IPS-20b (cell line): ENCODE measurements around the gene DAB1.

ENCODE experiments used
- H3K27ac ChIP-seq: one replicate; pipeline ENCODE4 v1.5.1; 2013; ENCODE audit warnings: low read length
- H3K27me3 ChIP-seq: 2 replicates; pipeline ENCODE4 v1.6.1; 2013; ENCODE audit warnings: mild to moderate bottlenecking, low read length, inconsistent platforms; ENCODE audit not compliant: insufficient read depth
- H3K36me3 ChIP-seq: 2 replicates; pipeline ENCODE4 v1.6.1; 2013; ENCODE audit warnings: low read depth, mild to moderate bottlenecking, inconsistent platforms, low read length, moderate library complexity; ENCODE audit not compliant: insufficient read depth
- H3K4me1 ChIP-seq: 2 replicates; pipeline ENCODE4 v1.6.1; 2013; ENCODE audit warnings: mild to moderate bottlenecking, control low read depth, inconsistent platforms, low read length, moderate library complexity; ENCODE audit not compliant: insufficient read depth
- H3K4me3 ChIP-seq: 2 replicates; pipeline ENCODE4 v1.5.1; 2013; ENCODE audit warnings: mild to moderate bottlenecking, low read length, inconsistent platforms
- H3K9ac ChIP-seq: 2 replicates; pipeline ENCODE4 v1.6.1; 2013; ENCODE audit warnings: low read depth, mild to moderate bottlenecking, inconsistent platforms, low read length, moderate library complexity
- H3K9me3 ChIP-seq: 2 replicates; pipeline ENCODE4 v1.6.1; 2013; ENCODE audit warnings: mild to moderate bottlenecking, low read depth, low read length, inconsistent platforms; ENCODE audit not compliant: insufficient read depth

The DAB1 gene

DNA sequence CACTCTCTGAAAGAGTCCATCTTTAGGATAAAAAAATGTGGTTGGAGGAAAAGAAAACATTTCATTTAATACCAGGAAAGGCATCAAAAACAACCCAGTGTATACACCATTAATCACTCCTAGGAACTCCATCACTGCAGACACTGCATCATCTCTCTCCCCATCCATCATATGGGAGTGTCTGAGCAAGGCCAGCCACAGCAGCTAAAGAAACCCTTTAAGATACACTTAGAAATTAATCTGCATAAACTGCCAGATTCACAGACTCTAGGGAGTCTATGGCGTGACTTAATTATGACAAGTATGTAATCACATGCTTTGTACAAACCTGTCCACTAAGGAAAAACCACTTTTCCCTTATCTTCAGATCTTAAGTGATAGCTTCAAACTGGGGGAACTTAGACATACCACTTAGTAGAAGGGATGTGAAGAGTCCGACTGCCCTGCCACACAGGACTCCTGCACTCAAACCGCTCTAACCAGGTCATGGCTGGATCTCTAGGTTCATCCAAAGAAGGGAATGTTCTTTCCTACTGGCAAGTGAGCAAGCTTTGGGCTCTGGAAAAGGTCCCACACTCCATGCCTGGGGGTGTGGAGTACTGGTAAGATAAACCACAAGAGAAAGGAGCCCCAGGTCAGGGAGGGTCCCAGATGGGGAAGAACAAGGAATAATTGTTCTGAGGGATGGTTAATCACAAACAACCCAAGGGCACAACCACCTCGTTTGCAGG is 397.1 kb downstream of the DAB1 start:
- Histone ChIP-seq H3K4me1 (peaks cover 4% of the 10 kb centered on the region; the same call in 1 of the 2 replicates), H3K36me3 (no peaks in the 10 kb centered on the region), H3K4me3 (no peak overlapping the region), H3K9ac (no peak overlapping the region), H3K9me3 (peaks cover 15% of the 10 kb centered on the region), H3K27ac (no peak overlapping the region), H3K27me3 (no peaks in the 10 kb centered on the region)

GRCh38 chr1:57024855-57025254 is 399.0 kb downstream of the DAB1 start:
- no peak overlapping the region for H3K27ac ChIP-seq
- peaks cover 4% of the 10 kb centered on the region; the same call in 1 of the 2 replicates for H3K4me1 ChIP-seq

DNA sequence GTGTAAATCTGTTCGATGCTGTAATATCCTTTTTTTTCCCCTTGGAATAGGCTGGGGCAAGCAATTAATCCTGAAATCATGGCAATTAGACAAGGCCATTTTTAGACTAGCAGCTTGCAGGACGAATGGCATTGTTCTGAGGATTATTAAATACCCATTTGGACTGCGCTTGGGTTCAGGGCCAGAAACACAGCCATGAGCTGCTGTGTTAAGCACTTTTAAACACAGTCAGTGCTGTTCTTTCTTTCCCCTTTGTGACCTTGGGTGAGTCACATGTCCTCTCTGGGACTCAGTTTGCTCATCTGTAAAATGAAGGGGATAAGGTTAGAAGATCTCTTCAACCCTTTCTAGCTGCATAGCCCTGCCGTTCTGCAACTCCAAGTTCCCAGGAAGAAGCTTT is 399.4 kb downstream of the DAB1 start:
- peaks cover 13% of the 10 kb centered on the region for H3K9me3 ChIP-seq

More at GRCh38 chr1:57024855-57025254, 399.0 kb downstream of the DAB1 start:
- Histone ChIP-seq H3K9me3 (peaks cover 15% of the 10 kb centered on the region), H3K9ac (no peak overlapping the region), H3K36me3 (no peaks in the 10 kb centered on the region), H3K4me3 (no peak overlapping the region), H3K27me3 (no peaks in the 10 kb centered on the region)

GRCh38 chr1:57020216-57020615 is 403.6 kb downstream of the DAB1 start:
- Histone ChIP-seq H3K4me3 (no peak overlapping the region), H3K9ac (no peak overlapping the region), H3K36me3 (no peaks in the 10 kb centered on the region), H3K9me3 (no peaks in the 10 kb centered on the region), H3K27me3 (no peaks in the 10 kb centered on the region), H3K27ac (no peak overlapping the region), H3K4me1 (peaks cover 4% of the 10 kb centered on the region; the same call in 1 of the 2 replicates)

More for the DNA sequence above, 399.4 kb downstream of the DAB1 start:
- Histone ChIP-seq H3K27ac (no peak overlapping the region), H3K36me3 (no peaks in the 10 kb centered on the region), H3K4me1 (peaks cover 4% of the 10 kb centered on the region; the same call in 1 of the 2 replicates), H3K9ac (no peak overlapping the region), H3K4me3 (no peak overlapping the region), H3K27me3 (no peaks in the 10 kb centered on the region)

GRCh38 chr1:57019236-57019839 is 404.5 kb downstream of the DAB1 start:
- H3K4me3 ChIP-seq = no peak overlapping the region
- H3K27me3 ChIP-seq = no peaks in the 10 kb centered on the region
- H3K4me1 ChIP-seq = no peaks in the 10 kb centered on the region
- no peaks in the 10 kb centered on the region for H3K36me3 ChIP-seq
- no peaks in the 10 kb centered on the region for H3K9me3 ChIP-seq
- no peak overlapping the region for H3K9ac ChIP-seq
- no peak overlapping the region for H3K27ac ChIP-seq

GRCh38 chr1:57018119-57018518 is 405.7 kb downstream of the DAB1 start:
- Histone ChIP-seq H3K9me3 (no peaks in the 10 kb centered on the region), H3K4me1 (no peaks in the 10 kb centered on the region), H3K9ac (no peak overlapping the region), H3K27ac (no peak overlapping the region), H3K4me3 (no peak overlapping the region), H3K36me3 (no peaks in the 10 kb centered on the region), H3K27me3 (no peaks in the 10 kb centered on the region)

DNA sequence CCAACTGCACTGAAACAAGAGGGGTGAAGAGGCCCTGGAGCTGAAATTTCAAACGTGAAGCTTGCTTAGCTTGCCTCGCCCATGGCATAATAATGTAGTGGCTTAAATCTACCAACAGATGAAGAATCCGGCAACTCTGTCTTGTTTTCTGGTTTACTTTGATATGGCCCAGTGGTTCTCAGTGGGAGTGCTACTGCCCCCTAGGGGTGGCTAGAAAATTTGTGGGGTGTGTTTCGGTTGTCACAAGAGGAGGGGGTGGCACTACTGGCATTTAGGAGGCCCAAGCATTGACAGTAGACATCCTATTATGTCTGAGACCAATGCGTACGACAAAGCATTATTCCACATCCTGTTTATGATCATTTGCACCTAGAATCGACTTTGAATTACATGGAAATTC is 406.1 kb downstream of the DAB1 start:
- no peak overlapping the region for H3K9ac ChIP-seq
- no peak overlapping the region for H3K4me3 ChIP-seq
- H3K4me1 ChIP-seq = no peaks in the 10 kb centered on the region
- H3K9me3 ChIP-seq = no peaks in the 10 kb centered on the region
- no peaks in the 10 kb centered on the region for H3K36me3 ChIP-seq
- no peaks in the 10 kb centered on the region for H3K27me3 ChIP-seq
- H3K27ac ChIP-seq = no peak overlapping the region

GRCh38 chr1:57017200-57017599 is 406.7 kb downstream of the DAB1 start:
- H3K27ac ChIP-seq = no peak overlapping the region
- H3K4me3 ChIP-seq = no peak overlapping the region

GRCh38 chr1:57015071-57015470 is 408.8 kb downstream of the DAB1 start:
- Histone ChIP-seq H3K4me3 (no peak overlapping the region), H3K36me3 (no peaks in the 10 kb centered on the region), H3K9me3 (no peaks in the 10 kb centered on the region), H3K27me3 (no peaks in the 10 kb centered on the region), H3K4me1 (no peaks in the 10 kb centered on the region), H3K27ac (no peak overlapping the region), H3K9ac (no peak overlapping the region)

More at GRCh38 chr1:57017200-57017599, 406.7 kb downstream of the DAB1 start:
- no peaks in the 10 kb centered on the region for H3K4me1 ChIP-seq
- no peaks in the 10 kb centered on the region for H3K9me3 ChIP-seq
- H3K9ac ChIP-seq = no peak overlapping the region
- no peaks in the 10 kb centered on the region for H3K36me3 ChIP-seq
- H3K27me3 ChIP-seq = no peaks in the 10 kb centered on the region

- no peaks in the 10 kb centered on the region for H3K4me1 ChIP-seq
- no peaks in the 10 kb centered on the region for H3K36me3 ChIP-seq
- H3K9me3 ChIP-seq = no peaks in the 10 kb centered on the region
- no peaks in the 10 kb centered on the region for H3K27me3 ChIP-seq
- no peak overlapping the region for H3K9ac ChIP-seq
- H3K4me3 ChIP-seq = no peak overlapping the region
- no peak overlapping the region for H3K27ac ChIP-seq
Measured at GRCh38 chr1:57013522-57013921, 410.3 kb downstream of the DAB1 start.

DNA sequence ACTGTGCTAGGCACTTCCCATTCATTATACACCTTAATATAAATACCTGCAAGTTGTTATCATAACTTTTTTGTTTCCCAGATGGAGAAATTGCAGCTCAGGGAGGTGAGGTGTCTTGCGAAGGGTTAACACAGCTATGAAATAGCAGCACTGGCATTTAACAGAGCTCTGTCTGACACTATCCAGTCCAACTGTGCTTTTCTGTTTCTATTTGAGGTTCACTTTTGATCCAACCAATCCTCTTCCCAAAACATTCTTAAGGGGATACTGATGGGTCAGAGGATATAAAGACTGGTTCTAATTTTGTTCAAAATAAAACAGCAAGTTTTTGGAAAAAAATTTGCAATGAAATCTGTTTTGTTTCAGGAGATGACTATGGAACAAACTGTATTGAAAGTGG is 411.5 kb downstream of the DAB1 start:
- Histone ChIP-seq H3K27me3 (no peaks in the 10 kb centered on the region), H3K4me3 (no peak overlapping the region), H3K36me3 (no peaks in the 10 kb centered on the region), H3K27ac (no peak overlapping the region), H3K4me1 (no peaks in the 10 kb centered on the region), H3K9me3 (no peaks in the 10 kb centered on the region), H3K9ac (no peak overlapping the region)

DNA sequence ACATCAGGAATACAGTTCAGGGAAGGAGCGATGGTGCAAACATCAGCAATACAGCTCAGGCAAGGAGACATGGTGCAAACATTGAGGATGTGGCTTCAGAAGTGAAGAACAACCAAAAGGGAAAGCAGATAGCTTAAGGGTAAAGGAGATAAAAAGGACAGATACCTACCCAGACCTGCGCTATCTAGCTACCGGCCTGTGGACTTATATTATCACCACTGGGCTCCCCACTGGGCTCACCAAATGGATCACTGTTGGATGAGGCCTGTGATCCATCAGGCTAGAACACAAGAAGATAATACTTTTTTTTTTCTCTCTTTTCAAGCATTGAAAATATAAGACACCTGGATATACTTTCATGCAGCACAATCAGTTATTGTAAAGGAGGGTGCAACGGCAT is 413.3 kb downstream of the DAB1 start:
- Histone ChIP-seq H3K27me3 (no peaks in the 10 kb centered on the region), H3K27ac (no peak overlapping the region), H3K9ac (no peak overlapping the region), H3K36me3 (no peaks in the 10 kb centered on the region), H3K4me1 (no peaks in the 10 kb centered on the region), H3K4me3 (no peak overlapping the region), H3K9me3 (no peaks in the 10 kb centered on the region)
